GM23248 (cell line): ENCODE measurements around the gene NEK11.

Source experiments
- EZH2 ChIP-seq: fragments of 200-600 bp; sonication (generic); IDR thresholded peaks from 2 replicates; pipeline ENCODE4 v1.6.1; 2018; ENCODE audit warnings: antibody characterized with exemption, mild to moderate bottlenecking; ENCODE audit not compliant: insufficient read depth, poor library complexity, severe bottlenecking
- EZH2phosphoT487 ChIP-seq: fragments of 200-600 bp; sonication (generic); IDR thresholded peaks from 2 replicates; pipeline ENCODE4 v1.6.1; 2018; ENCODE audit warnings: antibody characterized with exemption, moderate library complexity, mild to moderate bottlenecking, low read depth; ENCODE audit not compliant: insufficient read depth

GRCh38 chr3:131390331-131390730 lies 363.7 kb downstream of the NEK11 start:
- no peak for TF ChIP-seq EZH2
- TF ChIP-seq EZH2phosphoT487 = no peak
